HK-2 (cell line): ENCODE measurements around the gene METTL5.

Source experiments
- DNase-seq: peaks from one replicate; pipeline ENCODE4 v3.0.0-alpha.2; 2018; ENCODE audit not compliant: unreplicated experiment

The METTL5 gene

DNA sequence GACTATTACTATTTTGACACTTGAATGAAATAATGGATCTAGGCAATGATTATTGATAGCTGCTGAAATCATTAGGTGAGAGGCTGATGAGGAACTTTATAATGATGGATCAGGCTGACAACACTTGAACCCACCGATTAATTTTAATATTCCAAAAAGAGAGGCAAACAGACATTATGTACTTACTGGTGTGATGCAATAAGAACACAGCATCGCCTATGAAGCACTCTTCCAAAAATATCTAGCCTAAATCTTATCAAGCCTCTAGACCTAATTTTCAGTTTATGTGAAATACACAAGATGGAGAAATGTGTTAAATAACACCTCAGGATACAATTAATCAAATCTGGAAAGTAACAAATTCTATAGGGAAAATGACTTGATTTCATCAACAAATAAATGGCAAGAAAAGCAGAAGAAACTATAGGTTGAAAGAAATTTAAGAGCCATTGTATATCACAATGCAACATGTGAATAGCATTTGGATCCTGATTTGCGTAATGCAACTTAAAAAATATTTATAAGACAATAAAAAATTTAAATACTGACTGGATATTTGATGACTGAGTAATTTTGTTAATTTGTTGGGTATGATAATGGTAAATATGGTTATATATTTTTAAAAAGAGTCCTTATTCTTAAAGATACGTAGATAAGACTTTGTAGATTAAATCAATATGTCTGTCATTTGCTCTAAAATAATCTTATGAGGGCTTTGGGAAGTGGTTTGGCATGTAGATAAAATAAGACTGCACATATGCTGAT is 43.3 kb downstream of the METTL5 start:
- no peak for DNase-seq

DNA sequence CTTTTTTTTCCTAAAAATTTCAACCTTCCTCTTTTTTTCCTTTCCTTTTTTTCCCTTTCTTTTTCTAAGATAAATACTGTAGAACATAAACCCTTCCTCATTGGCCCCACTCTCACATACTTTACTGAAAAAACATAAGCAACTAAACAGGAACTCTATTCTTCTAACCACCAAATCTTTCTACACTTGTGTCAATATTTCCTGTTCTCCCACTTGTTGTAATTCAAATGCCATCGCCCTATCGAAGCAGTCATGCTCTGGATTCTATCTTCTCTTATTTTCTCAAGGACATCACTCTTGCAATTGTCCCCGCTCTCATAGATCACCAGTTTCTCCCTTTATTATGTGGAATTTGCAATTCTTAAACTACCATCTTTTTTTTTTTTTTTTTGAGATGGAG is 46.3 kb downstream of the METTL5 start:
- no peak for DNase-seq

GRCh38 chr2:169776252-169776761 is 48.4 kb downstream of the METTL5 start:
- peak; percentile 53 for DNase-seq

- DNase-seq, result no peak
These were observed 48.9 kb downstream of the METTL5 start for GRCh38 chr2:169775765-169776164.

- no peak for DNase-seq
These were observed 49.4 kb downstream of the METTL5 start for GRCh38 chr2:169775354-169775753.

DNA sequence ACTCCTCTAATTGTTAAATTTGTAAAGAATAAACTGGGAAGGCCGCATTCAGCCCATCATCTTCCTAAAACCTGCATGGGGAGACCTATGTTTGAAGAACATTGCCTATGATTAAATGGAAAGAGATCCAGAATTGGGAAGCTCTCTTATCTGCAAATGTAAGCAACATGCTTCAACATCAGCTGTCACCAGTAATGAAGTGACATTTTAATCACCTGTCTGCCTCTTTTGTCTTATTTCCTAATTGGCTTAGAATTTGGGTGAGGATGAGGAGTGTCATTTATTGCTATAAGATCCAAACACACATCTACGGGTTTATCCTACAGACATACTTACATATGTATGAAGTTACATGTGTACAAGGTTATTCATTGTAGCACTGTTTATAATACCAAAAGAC is 52.1 kb downstream of the METTL5 start:
- no peak for DNase-seq

- peak; percentile 11 for DNase-seq
These were observed 53.1 kb downstream of the METTL5 start for GRCh38 chr2:169771612-169772011.

- no peak for DNase-seq
These were observed 53.7 kb downstream of the METTL5 start for GRCh38 chr2:169771021-169771420.

DNA sequence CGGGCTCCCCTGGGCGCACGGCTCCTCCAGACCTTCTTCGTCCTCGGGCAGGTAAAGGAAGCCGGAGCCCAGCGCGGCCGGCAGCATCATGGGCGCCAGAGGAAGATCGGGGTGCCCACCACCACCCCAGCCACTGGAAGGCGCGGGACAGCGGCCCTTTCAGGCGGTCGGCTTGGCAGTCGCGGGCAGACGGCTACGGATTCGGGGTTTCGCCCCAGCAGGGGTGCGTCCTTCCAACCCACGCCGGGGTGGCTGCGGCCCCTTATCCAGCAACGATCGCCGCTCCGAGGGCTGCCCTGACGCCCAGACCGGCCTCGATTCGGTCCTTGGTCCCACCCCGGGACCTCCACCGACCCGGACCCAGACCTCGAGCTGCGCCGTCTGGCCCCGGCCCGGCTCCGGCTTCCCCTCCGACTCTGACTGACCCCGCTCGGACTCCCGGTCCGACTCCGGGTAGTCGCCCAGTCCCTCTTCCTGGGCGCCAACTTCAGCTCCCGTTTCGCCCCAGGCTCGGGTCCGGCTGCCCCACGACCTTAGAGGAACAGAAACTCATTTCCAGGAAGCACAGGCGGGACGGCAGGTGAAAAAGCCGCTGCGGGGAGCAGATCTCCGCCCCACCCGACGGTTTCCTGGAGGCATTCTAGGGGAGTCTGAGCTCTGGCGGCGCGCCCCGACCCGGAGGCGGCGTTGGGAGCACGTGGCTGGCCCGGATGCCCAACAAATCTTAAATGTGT is 56.3 kb downstream of the METTL5 start:
- no peak for DNase-seq

- DNase-seq, result peak; percentile 20
These were observed 57.3 kb downstream of the METTL5 start for GRCh38 chr2:169767243-169767888.

GRCh38 chr2:169765523-169765922 is 59.2 kb downstream of the METTL5 start:
- no peak for DNase-seq

GRCh38 chr2:169761970-169762292 is 62.8 kb downstream of the METTL5 start:
- DNase-seq, result no peak
